ENCODE results near the gene ZBTB12. TPM values are rescaled to one million over a fixed set of nuclear protein-coding genes. Genes with fewer than 3 reads are reported as not detected.

ZBTB12 gene
- total and polyA plus RNA-seq, 9 of the 15 experiments (the other 6 are each of a cell fraction or from before 2014, with no cell fraction given): 0.03 to 12.4 (median 5.8) TPM; not detected in 1

- no peak overlapping the region for H3K4me2 ChIP-seq (ENCODE audit: insufficient read depth, low read length)
- H3K4me3 ChIP-seq: no peak overlapping the region
- peak; percentile 69 for FAIRE-seq
- peaks cover 0 to 38% of the 10 kb centered on the region in 2 experiments; a peak in 3 of 5 replicates for H3K4me1 ChIP-seq (replicated peaks in 1 of 2; ENCODE audit: control insufficient read depth in 2 of 2, insufficient read depth in 2 of 2, low read length in 2 of 2)
- H3K27me3 ChIP-seq (ENCODE audit: control insufficient read depth in 2 of 2, insufficient read depth in 2 of 2, low read length in 2 of 2): no peaks in the 10 kb centered on the region
- no peak overlapping the region for H3K27ac ChIP-seq (ENCODE audit: extremely low read depth, low read depth, low read length)
- CTCF ChIA-PET (ENCODE audit: low intra/inter-chr PET ratio): no interaction called here
- no peak overlapping the region; a peak in 1 of 4 replicates for H3K9ac ChIP-seq (ENCODE audit: insufficient read depth in 1 of 2, low read depth in 2 of 2, low read length in 2 of 2)
- no TSS peak for BruUV-seq (replicated peaks)
- POLR2A ChIA-PET: interaction anchor here (1.0 to 3.2 kb wide), 5 partner anchors 11 to 79 kb away, joined by 3 to 42 read pairs (median 5); partner anchors contain the start of genes NEU1 and VARS1
- no peaks in the 10 kb centered on the region for H3K9me3 ChIP-seq (replicated peaks; ENCODE audit: control insufficient read depth, insufficient read depth, low read depth, low read length)
- H3K79me2 ChIP-seq (ENCODE audit: control insufficient read depth, insufficient read depth, low read length): no peaks in the 10 kb centered on the region
- peaks cover 6% of the 10 kb centered on the region; the same call in 2 of the 3 replicates for H3K36me3 ChIP-seq (ENCODE audit: control insufficient read depth, insufficient read depth, low read length)
- no peaks in the 10 kb centered on the region for H3K9me1 ChIP-seq (ENCODE audit: control insufficient read depth, insufficient read depth, low read length)
- in situ Hi-C loops (cut with MboI) (no loop called here), intact Hi-C loops (cut with micrococcal nuclease) (no loop called here)
- peak in 1 of 4 experiments; percentile 49 for DNase-seq (ENCODE audit: extremely low read depth in 1 of 4, low spot score in 3 of 4)
- 20% methylated on average over 5 of the region's 5 CpGs for WGBS (ENCODE audit: insufficient coverage, low coverage, missing lambda C conversion rate)
- peak; percentile 9; the same call in 1 of the 3 replicates for ATAC-seq
- no peaks in the 10 kb centered on the region for H4K20me1 ChIP-seq (replicated peaks; ENCODE audit: control insufficient read depth, insufficient read depth, low read length)
- H2AFZ ChIP-seq (ENCODE audit: low read depth, low read length): no peak overlapping the region
- TF ChIP-seq ZEB2 (IDR thresholded peaks at IDR 0.05) (peak; percentile 63), CC2D1A (IDR thresholded peaks at IDR 0.05) (no peak), PTTG1 (tag; IDR thresholded peaks at IDR 0.05; ENCODE audit: low read depth) (no peak), CBFA2T3 (IDR thresholded peaks at IDR 0.05) (peak; percentile 49; the same call in 1 of the 2 replicates), MTA3 (IDR thresholded peaks at IDR 0.05; ENCODE audit: borderline replicate concordance) (no peak), CTBP1 (IDR thresholded peaks at IDR 0.05; ENCODE audit: borderline replicate concordance) (peak; percentile 93; the same call in 1 of the 2 replicates), E2F4 (CRISPR knock-in tag; IDR thresholded peaks at IDR 0.05; ENCODE audit: low read depth) (no peak), ARID3A (IDR thresholded peaks at IDR 0.05; ENCODE audit: borderline replicate concordance, low read depth, low read length) (no peak), ZBTB2 (IDR thresholded peaks at IDR 0.05) (no peak), HDAC1 (IDR thresholded peaks at IDR 0.05) (0 out of 4 replicates have a peak, but pooled peaks of 1 of the 2 experiments have one; percentile 26), TARDBP (IDR thresholded peaks at IDR 0.05) (no peak), GABPA (tag; conservative IDR thresholded peaks at IDR 0.05; ENCODE audit: low read depth) (no peak), TCF3 (CRISPR knock-in tag; IDR thresholded peaks at IDR 0.05) (no peak), HNRNPK (IDR thresholded peaks at IDR 0.05; ENCODE audit: low read depth, low read length, poor library complexity, severe bottlenecking) (no peak), MYC (IDR thresholded peaks at IDR 0.05; ENCODE audit: low read depth, low read length) (0 out of 2 replicates have a peak, but pooled peaks have one; percentile 23), MYC (CRISPR knock-in tag; IDR thresholded peaks at IDR 0.05; ENCODE audit: borderline replicate concordance, low read depth) (no peak), RCOR1 (IDR thresholded peaks at IDR 0.05; ENCODE audit: borderline replicate concordance in 1 of 2, low read depth in 2 of 2, low read length in 2 of 2) (peak in 1 of 2 experiments; percentile 93; a peak in 2 of 4 replicates), WHSC1 (IDR thresholded peaks at IDR 0.05; ENCODE audit: low read length) (no peak), ZKSCAN3 (CRISPR knock-in tag; IDR thresholded peaks at IDR 0.05) (no peak), ZNF764 (CRISPR knock-in tag; IDR thresholded peaks at IDR 0.05; ENCODE audit: low read depth) (no peak)
Measured at GRCh38 chr6:31874836-31875572, 26.9 kb downstream of the ZBTB12 start.
